B cell (primary cell): ENCODE results near the gene RASD1. TPM values are rescaled to one million over a fixed set of nuclear protein-coding genes. Genes with fewer than 3 reads are reported as not detected.

ENCODE experiments used
- ATAC-seq: fragments of 200-7000 bp; cut with Tn5 transposase; one replicate; pipeline ENCODE4 v1.10.0; 2021; ENCODE audit warnings: low read depth, mild to moderate bottlenecking, moderate number of reproducible peaks, moderate library complexity
- CTCF ChIA-PET: fragments of 350-600 bp; sonication (Branson Sonifier 250); formaldehyde crosslinking; loops from one replicate; lab custom pipeline; 2021; ENCODE audit warnings: antibody characterized with exemption, inconsistent platforms; lab: Charles Lee
- POLR2A ChIA-PET: fragments of 350-600 bp; sonication (Branson Sonifier 250); formaldehyde crosslinking; loops from one replicate; lab custom pipeline; 2021; ENCODE audit warnings: antibody characterized with exemption; lab: Charles Lee
- DNase-seq: peaks from one replicate; pipeline ENCODE4 v3.0.0; 2013
- H2AFZ ChIP-seq: 2 replicates; pipeline ENCODE4 v1.6.1; 2012; ENCODE audit warnings: mild to moderate bottlenecking, low read depth, low read length; ENCODE audit not compliant: insufficient read depth, poor library complexity, severe bottlenecking
- H3K27ac ChIP-seq, 2 donors: 1 replicate in 1 of 2; 2 replicates in 1 of 2; pipeline ENCODE4 v1.5.1; 2012 to 2013; ENCODE audit warnings: low read length in 2 of 2, mild to moderate bottlenecking in 2 of 2, moderate library complexity in 1 of 2
- H3K27me3 ChIP-seq, 4 experiments: fragments of 200-600 bp in 1 of 4; sonication (generic) in 1 of 4; replicated peaks in 1 of 4; 1 replicate in 2 of 4; 2 replicates in 2 of 4; pipeline versions ENCODE4 v1.6.1 to v1.7.0; 2013 to 2016; ENCODE audit warnings: low read length in 3 of 4, mild to moderate bottlenecking in 2 of 4, mixed read lengths in 1 of 4, moderate library complexity in 1 of 4; ENCODE audit not compliant: insufficient read depth in 4 of 4, control insufficient read depth in 3 of 4; ENCODE audit errors: control extremely low read depth in 1 of 4
- H3K36me3 ChIP-seq, 2 experiments: replicated peaks in 1 of 2; 1 replicate in 1 of 2; 2 replicates in 1 of 2; pipeline versions ENCODE4 v1.6.1 to v1.7.1; 2013; ENCODE audit warnings: low read length in 1 of 2; ENCODE audit not compliant: insufficient read depth in 2 of 2, control insufficient read depth in 1 of 2; ENCODE audit errors: control extremely low read depth in 1 of 2, extremely low read depth in 1 of 2
- H3K4me1 ChIP-seq, 2 donors: fragments of 200-600 bp in 1 of 2; sonication (generic) in 1 of 2; 1 replicate in 1 of 2; 2 replicates in 1 of 2; pipeline versions ENCODE4 v1.5.1 to v1.6.1; 2013 to 2017; ENCODE audit warnings: low read length in 2 of 2; ENCODE audit not compliant: control insufficient read depth in 2 of 2, insufficient read depth in 2 of 2
- H3K4me2 ChIP-seq: replicated peaks from 2 replicates; pipeline ENCODE3; 2012; ENCODE audit warnings: mild to moderate bottlenecking, low read depth, low read length; ENCODE audit not compliant: poor library complexity, severe bottlenecking
- H3K4me3 ChIP-seq, 5 experiments: fragments of 200-600 bp in 1 of 5; sonication (generic) in 1 of 5; 1 replicate in 3 of 5; 2 replicates in 2 of 5; pipeline versions ENCODE4 v1.5.1 to v1.7.0; 2011 to 2016; ENCODE audit warnings: low read length in 4 of 5, mild to moderate bottlenecking in 4 of 5, low read depth in 2 of 5, control low read depth in 1 of 5, moderate library complexity in 1 of 5; ENCODE audit not compliant: insufficient read depth in 1 of 5; ENCODE audit errors: control extremely low read depth in 1 of 5, extremely low read depth in 1 of 5
- H3K79me2 ChIP-seq: fragments of 200-600 bp; sonication (generic); one replicate; pipeline ENCODE4 v1.6.0; 2016; ENCODE audit warnings: low read length; ENCODE audit not compliant: control insufficient read depth, insufficient read depth
- H3K9ac ChIP-seq: fragments of 200-600 bp; sonication (generic); 2 replicates; pipeline ENCODE4 v1.6.1; 2017; ENCODE audit warnings: mild to moderate bottlenecking, low read length, moderate library complexity
- H3K9me3 ChIP-seq, 3 donors: one replicate each; pipeline versions ENCODE4 v1.6.1 to v1.7.1; 2013; ENCODE audit warnings: low read length in 2 of 3; ENCODE audit not compliant: control insufficient read depth in 2 of 3, insufficient read depth in 1 of 3; ENCODE audit errors: control extremely low read depth in 1 of 3
- H4K20me1 ChIP-seq: 2 replicates; pipeline ENCODE4 v1.6.0; 2012; ENCODE audit warnings: mild to moderate bottlenecking, low read length; ENCODE audit not compliant: insufficient read depth, control insufficient read depth, poor library complexity, severe bottlenecking
- H3K27ac Mint-ChIP-seq: one replicate; pipeline ENCODE4 v1.8.0; 2021; ENCODE audit warnings: mixed read lengths
- H3K27me3 Mint-ChIP-seq: one replicate; pipeline ENCODE4 v1.8.0; 2021; ENCODE audit warnings: mixed read lengths
- H3K4me1 Mint-ChIP-seq: one replicate; pipeline ENCODE4 v1.8.0; 2021; ENCODE audit warnings: mixed read lengths
- H3K4me3 Mint-ChIP-seq: one replicate; pipeline ENCODE4 v1.8.0; 2021; ENCODE audit warnings: mixed read lengths
- H3K9me3 Mint-ChIP-seq: one replicate; pipeline ENCODE4 v1.8.0; 2022; ENCODE audit warnings: mixed read lengths; ENCODE audit not compliant: insufficient read depth
- EZH2 ChIP-seq: IDR thresholded peaks from 2 replicates; pipeline ENCODE4 v1.6.1; 2012; ENCODE audit warnings: borderline replicate concordance, low read depth, mild to moderate bottlenecking, moderate library complexity, low read length; ENCODE audit not compliant: insufficient read depth, poor library complexity, severe bottlenecking
- WGBS: methylation state at CpG from one replicate; pipeline ENCODE4 v1.1.5; 2013; ENCODE audit warnings: missing lambda C conversion rate; ENCODE audit not compliant: insufficient coverage; 5-methylcytosine and 5-hydroxymethylcytosine counted together
- intact Hi-C: fragments of 100-400 bp; cut with micrococcal nuclease; formaldehyde crosslinking; loops from one replicate; pipeline ENCODE4 v1.10.0; 2022
- polyA plus RNA-seq: library from polyadenylated mRNA; depleted of rRNA; stranded (reverse); fragments of >200 nt; gene quantifications from 2 replicates; pipeline ENCODE4 v1.2.3, GENCODE V29; 2012
- total RNA-seq, 2 donors: library from RNA; stranded (reverse); fragments of 120-200 nt in 1 of 2; gene quantifications; 1 replicate in 1 of 2; 2 replicates in 1 of 2; pipeline versions ENCODE4 v1.2.3 to v1.2.4, GENCODE V29; 2013 to 2022
- TF ChIP-seq, protein P1 (sequence below): fragments of 200-600 bp; IDR thresholded peaks from one replicate; pipeline ENCODE4 v1.8.0; 2022; ENCODE audit warnings: antibody characterized with exemption, mild to moderate bottlenecking

RASD1 gene
- total and polyA plus RNA-seq, 2 donors (not counting 1 experiment from before 2014, with no cell fraction given) = 0.95 to 3.2 TPM

DNA sequence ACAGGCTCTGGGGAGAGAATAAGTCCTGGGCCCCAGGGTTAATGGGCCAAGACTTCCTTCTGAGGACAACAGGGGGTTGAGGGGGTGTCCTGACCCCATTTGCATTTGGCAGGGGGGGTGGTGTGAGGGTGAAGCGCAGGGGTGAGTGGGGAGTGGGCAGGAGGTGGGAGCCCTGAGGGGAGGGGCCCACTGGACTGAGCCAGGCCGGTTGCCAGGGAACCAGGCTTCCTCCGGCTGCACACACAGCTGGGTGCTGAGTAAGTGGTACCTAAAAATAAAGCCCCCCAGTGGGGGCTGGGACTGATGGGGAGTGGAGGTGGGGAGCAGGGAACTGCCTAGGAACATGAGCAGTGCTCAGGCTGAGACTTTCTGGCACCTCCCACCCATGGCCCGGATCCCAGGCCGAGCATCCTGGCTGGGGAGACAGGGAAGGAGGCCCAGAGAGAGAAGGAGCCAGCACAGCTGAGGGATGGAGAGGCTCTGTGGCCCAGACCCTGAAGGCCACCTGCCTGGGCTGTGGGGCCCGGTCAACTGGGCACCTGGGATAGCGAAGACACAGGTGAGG, 7.5 kb upstream of the RASD1 start:
- intact Hi-C loops = no loop called here
- Histone ChIP-seq H2AFZ (no peak overlapping the region), H4K20me1 (no peaks in the 10 kb centered on the region), H3K36me3 (no peaks in the 10 kb centered on the region), H3K27me3 (peaks cover 0 to 2% (median 0%) of the 10 kb centered on the region in 4 experiments), H3K9ac (no peak overlapping the region), H3K27ac (no peak overlapping the region), H3K79me2 (no peaks in the 10 kb centered on the region), H3K9me3 (no peaks in the 10 kb centered on the region), H3K4me1 (no peaks in the 10 kb centered on the region), H3K4me2 (no peak overlapping the region), H3K4me3 (no peak overlapping the region)
- Mint-ChIP-seq H3K27ac (no peak overlapping the region), H3K9me3 (no peaks in the 10 kb centered on the region), H3K4me1 (no peaks in the 10 kb centered on the region), H3K27me3 (peaks cover 6% of the 10 kb centered on the region), H3K4me3 (no peak overlapping the region)
- TF ChIP-seq, protein P1, sequence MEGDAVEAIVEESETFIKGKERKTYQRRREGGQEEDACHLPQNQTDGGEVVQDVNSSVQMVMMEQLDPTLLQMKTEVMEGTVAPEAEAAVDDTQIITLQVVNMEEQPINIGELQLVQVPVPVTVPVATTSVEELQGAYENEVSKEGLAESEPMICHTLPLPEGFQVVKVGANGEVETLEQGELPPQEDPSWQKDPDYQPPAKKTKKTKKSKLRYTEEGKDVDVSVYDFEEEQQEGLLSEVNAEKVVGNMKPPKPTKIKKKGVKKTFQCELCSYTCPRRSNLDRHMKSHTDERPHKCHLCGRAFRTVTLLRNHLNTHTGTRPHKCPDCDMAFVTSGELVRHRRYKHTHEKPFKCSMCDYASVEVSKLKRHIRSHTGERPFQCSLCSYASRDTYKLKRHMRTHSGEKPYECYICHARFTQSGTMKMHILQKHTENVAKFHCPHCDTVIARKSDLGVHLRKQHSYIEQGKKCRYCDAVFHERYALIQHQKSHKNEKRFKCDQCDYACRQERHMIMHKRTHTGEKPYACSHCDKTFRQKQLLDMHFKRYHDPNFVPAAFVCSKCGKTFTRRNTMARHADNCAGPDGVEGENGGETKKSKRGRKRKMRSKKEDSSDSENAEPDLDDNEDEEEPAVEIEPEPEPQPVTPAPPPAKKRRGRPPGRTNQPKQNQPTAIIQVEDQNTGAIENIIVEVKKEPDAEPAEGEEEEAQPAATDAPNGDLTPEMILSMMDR = no peak
- no peak for TF ChIP-seq EZH2
- POLR2A ChIA-PET = no interaction called here
- CTCF ChIA-PET = no interaction called here
- DNase-seq (no peak), ATAC-seq (no peak)
- 50% methylated on average over 4 of the region's 7 CpGs for WGBS

DNA sequence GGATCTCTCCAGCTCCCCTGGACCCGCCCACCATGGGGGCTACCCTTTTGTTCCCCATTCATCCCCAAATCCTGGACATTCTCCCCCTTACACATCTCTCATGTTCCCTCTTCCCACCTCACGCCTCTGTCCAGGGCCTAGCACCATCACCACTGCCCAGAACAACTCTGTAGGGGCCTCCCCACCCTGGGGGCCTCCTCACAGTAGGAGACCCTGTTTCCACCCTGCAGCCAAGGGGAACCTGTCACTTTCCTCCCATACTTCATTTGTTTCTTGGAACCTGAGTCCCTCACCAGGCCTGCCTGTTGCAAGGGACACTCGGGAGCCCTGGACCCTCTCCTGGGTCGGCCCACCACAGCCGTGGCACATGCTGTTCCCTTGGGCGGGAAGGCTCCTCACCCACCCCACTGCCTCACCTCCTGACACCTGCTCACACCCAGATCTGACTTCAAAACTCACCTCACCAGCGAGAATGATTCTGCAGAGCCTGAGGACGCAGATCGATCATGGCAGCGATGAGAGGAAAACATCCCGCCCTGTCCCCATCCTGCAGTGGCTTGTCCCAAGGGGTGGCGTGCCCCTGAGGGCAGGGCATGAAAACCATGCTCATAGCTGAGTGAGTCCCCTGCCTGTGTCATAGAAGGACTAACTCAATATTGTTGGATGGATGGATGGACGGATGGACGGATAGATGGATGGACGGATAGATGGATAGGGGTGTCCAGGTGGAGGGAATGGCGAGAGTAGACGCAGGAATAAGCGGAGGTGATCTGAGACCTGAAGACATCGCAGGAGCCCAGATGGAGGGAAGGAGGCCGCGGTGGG, 6.8 kb upstream of the RASD1 start:
- DNase-seq (no peak), ATAC-seq (no peak)
- TF ChIP-seq EZH2 = no peak
- TF ChIP-seq, protein P1 = no peak
- no peaks in the 10 kb centered on the region for H3K4me1 ChIP-seq
- no peak overlapping the region for H3K4me2 ChIP-seq
- no peak overlapping the region for H3K27ac Mint-ChIP-seq
- no peaks in the 10 kb centered on the region for H3K9me3 ChIP-seq
- ChIA-PET CTCF (no interaction called here), POLR2A (no interaction called here)
- intact Hi-C loops = no loop called here
- H3K27me3 Mint-ChIP-seq = peaks cover 6% of the 10 kb centered on the region
- H3K9me3 Mint-ChIP-seq = no peaks in the 10 kb centered on the region
- no peaks in the 10 kb centered on the region for H4K20me1 ChIP-seq
- no peak overlapping the region for H3K4me3 ChIP-seq
- 90% methylated on average over 21 of the region's 21 CpGs for WGBS
- H3K27me3 ChIP-seq = peaks cover 0 to 7% (median 0%) of the 10 kb centered on the region in 4 experiments
- H2AFZ ChIP-seq = no peak overlapping the region
- no peaks in the 10 kb centered on the region for H3K36me3 ChIP-seq
- H3K79me2 ChIP-seq = no peaks in the 10 kb centered on the region
- H3K4me3 Mint-ChIP-seq = no peak overlapping the region
- H3K9ac ChIP-seq = no peak overlapping the region
- no peaks in the 10 kb centered on the region for H3K4me1 Mint-ChIP-seq
- H3K27ac ChIP-seq = no peak overlapping the region
